Measurements from ENCODE around the gene RHOT2.
A peak's percentile ranks its signal among the peaks of the same experiment; 100 is the strongest.

Gene RHOT2

GRCh38 chr16:700684-701584, 33.0 kb downstream of the RHOT2 start:
- DNase-seq (ENCODE audit: insufficient read length, low spot score) (no peak), FAIRE-seq (no peak)
- TF ChIP-seq, protein P1, sequence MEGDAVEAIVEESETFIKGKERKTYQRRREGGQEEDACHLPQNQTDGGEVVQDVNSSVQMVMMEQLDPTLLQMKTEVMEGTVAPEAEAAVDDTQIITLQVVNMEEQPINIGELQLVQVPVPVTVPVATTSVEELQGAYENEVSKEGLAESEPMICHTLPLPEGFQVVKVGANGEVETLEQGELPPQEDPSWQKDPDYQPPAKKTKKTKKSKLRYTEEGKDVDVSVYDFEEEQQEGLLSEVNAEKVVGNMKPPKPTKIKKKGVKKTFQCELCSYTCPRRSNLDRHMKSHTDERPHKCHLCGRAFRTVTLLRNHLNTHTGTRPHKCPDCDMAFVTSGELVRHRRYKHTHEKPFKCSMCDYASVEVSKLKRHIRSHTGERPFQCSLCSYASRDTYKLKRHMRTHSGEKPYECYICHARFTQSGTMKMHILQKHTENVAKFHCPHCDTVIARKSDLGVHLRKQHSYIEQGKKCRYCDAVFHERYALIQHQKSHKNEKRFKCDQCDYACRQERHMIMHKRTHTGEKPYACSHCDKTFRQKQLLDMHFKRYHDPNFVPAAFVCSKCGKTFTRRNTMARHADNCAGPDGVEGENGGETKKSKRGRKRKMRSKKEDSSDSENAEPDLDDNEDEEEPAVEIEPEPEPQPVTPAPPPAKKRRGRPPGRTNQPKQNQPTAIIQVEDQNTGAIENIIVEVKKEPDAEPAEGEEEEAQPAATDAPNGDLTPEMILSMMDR (IDR thresholded peaks at IDR 0.05; ENCODE audit: insufficient read depth, missing control alignments): no peak

DNA sequence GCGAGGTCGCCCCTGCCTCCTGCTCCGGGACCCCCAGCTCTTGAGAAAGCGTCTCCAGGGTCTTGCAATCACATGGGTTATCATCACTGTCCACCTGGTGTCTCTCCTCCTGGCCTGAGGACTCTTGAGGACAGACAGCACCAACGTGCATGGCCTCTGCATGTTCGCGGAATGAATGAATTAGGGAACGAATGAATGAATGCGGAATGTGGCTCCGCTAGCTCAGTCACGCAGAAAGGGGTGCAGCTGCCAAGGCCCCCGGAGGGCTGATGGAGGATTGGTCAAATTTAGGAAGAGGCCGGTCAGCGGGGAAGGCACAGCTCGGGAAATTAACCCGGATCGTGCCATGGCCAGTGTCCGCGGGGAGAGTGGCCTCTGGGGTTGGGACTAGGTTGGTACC, 34.4 kb downstream of the RHOT2 start:
- DNase-seq (ENCODE audit: insufficient read length, low spot score) (no peak), FAIRE-seq (no peak)
- TF ChIP-seq, protein P1 (IDR thresholded peaks at IDR 0.05; ENCODE audit: insufficient read depth, missing control alignments): no peak

GRCh38 chr16:703406-703805, 35.5 kb downstream of the RHOT2 start:
- DNase-seq (ENCODE audit: insufficient read length, low spot score) (no peak), FAIRE-seq (no peak)
- TF ChIP-seq, protein P1 (IDR thresholded peaks at IDR 0.05; ENCODE audit: insufficient read depth, missing control alignments): no peak

- TF ChIP-seq, protein P1 (IDR thresholded peaks at IDR 0.05; ENCODE audit: insufficient read depth, missing control alignments): no peak
- DNase-seq (ENCODE audit: insufficient read length, low spot score) (no peak), FAIRE-seq (no peak)
Measured at GRCh38 chr16:704047-704446, 36.1 kb downstream of the RHOT2 start.

GRCh38 chr16:704552-705380, 36.8 kb downstream of the RHOT2 start:
- no peak for FAIRE-seq
- DNase-seq (ENCODE audit: insufficient read length, low spot score): no peak
- TF ChIP-seq, protein P1 (IDR thresholded peaks at IDR 0.05; ENCODE audit: insufficient read depth, missing control alignments): no peak

- TF ChIP-seq, protein P1 (IDR thresholded peaks at IDR 0.05; ENCODE audit: insufficient read depth, missing control alignments): no peak
- peak; percentile 95 for DNase-seq (ENCODE audit: insufficient read length, low spot score)
- no peak for FAIRE-seq
Measured at GRCh38 chr16:705431-706188, 37.7 kb downstream of the RHOT2 start, which contains the start of gene FBXL16. FBXL16 (minus strand) TSS chr16:705801; CDS start chr16:697405, 8,396 bp downstream.

Data from D721Med (cell line).